HT1080 (cell line): ENCODE measurements around the gene CACNA2D3. TPM values are rescaled to one million over a fixed set of nuclear protein-coding genes. Genes with fewer than 3 reads are reported as not detected.

Experiments used
- DNase-seq: peaks from one replicate; pipeline ENCODE4 v3.0.0-alpha.2; 2015; ENCODE audit warnings: low read depth
- total RNA-seq: library from RNA; depleted of rRNA; stranded (reverse); fragments of >200 nt; shearing (Covaris generic); gene quantifications from 2 replicates; pipeline ENCODE4 v1.2.3, GENCODE V29; 2014

CACNA2D3 gene
- total RNA-seq, 1 experiment from 2014 or later, result 0.14 TPM

DNA sequence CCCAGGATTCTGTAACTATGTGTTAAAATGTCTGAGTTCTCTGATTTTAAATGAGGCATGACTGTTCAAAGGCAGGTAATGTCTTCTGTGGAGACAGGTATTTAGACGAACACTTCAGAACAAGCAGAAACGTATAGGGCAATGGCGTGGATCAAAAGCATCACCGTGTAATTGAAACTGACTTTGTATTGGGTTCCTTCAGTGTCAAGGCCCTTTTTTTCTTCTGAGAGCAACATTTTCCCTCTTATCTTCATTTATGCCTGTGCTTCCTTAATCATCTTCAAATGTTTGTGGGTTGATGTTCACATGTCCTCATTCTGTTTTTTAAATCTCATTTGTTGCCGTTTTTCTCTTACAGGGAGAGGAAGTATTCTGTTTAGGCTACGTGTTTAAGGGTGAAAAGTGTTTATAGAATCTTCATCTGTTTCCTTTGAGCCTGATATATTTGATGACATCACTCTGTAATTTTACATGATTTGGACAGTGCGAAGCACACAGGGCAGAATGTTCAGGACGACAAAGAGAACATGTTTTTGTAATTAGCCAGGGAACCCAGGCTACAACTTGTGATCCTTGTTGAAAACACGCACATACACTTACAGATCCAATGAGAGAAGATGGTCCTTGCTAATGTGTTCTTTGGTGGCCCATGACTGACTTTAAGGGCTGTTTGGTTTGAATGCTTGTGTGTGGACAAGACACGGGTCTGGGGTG, 609.5 kb downstream of the CACNA2D3 start:
- no peak for DNase-seq

DNA sequence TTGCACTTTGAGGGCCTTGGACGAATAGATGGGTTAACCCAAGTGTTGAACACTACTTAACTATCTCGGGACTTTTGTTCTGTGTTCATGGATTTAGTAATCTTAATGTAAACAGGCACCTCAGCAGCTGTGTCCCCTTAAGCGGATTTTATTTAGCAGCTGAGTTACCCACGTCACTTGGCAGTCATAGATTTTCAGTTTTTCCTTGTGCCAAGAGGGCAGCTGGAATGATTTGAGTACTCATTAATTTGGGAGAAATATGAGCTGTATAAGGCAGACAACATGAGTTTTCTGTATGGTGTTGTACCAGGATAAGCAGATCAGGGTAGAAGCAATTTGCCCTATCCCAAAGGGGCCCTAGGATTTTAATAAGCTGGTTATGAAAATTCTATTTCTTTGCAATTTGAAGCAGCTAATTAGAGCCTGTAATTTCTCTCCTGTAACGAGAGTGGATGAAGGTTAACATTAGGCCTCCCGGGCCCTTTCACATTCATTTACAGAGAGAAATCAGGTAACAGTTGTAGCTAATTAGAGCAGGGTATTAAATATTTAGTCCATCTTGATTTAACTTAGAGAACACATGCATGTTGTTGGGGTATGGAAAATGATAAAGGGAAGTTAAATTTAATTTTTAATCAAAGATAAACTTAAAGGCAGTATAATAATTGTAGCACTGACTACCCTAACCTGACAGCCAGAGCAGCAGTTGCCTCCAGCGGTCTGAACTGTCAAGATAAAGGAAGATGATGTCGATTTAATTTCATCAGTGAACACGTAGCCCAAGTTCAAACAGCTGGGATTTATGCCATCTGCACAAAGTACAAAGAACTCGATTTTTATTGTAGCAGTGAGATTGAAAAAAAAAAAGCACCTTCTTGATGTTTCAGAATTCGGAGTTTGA, 611.0 kb downstream of the CACNA2D3 start:
- no peak for DNase-seq

DNA sequence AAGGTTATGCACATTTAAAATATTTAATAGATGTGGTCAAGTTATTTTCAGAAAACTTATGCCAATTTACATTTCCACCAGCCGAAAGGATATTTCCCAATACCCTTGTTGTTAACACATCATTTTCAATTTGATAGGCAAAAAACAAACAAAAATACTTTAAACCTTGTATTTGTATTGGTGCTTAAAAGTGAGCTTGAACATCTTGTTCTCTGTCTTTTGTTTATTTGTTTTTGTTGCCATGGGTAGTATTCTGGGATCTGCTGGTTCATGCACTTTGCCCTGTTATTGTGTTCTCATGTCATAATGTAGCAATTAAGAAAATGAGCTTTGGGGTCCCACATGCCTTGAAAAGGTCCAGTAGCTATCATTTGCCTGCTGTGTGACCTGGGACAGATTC, 614.1 kb downstream of the CACNA2D3 start:
- no peak for DNase-seq

DNA sequence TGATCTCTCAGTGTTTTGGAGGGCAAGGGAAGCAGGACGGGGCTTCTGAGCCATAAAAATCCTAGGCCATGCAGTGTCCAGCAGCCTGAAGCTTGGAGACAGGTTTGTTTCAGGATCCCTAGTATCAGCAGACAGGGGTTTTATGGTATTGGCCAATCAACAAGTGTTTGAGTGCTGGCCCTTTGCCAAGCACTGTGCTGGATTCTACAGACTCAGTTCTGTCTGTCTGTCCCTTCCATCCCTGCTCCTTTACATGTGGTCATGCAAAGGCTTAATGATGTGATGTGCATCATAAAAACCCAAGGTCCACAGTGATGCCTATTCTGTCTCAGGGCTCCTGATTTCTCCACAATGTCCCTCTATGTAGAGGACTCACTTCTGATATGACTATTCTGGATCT, 621.4 kb downstream of the CACNA2D3 start:
- no peak for DNase-seq

DNA sequence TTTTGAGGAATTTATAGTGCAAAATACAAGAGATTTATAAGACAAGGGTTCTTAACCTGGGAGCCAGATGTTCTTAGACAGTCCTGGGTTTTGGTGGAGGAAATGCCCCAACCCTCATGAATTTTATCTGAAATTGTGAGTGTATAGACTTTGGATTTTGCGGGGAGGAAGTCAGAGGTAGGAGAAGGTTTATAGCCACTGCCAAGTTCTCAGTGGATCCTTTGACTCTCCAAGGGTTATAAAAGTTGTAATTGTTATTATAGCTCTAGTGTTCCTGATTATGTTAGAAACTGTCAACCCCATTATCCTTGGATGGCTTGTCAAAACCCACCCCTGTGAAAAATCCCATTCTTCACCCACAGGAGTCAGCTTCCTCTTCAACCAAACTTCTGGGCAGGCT, 621.9 kb downstream of the CACNA2D3 start:
- DNase-seq, result no peak

DNA sequence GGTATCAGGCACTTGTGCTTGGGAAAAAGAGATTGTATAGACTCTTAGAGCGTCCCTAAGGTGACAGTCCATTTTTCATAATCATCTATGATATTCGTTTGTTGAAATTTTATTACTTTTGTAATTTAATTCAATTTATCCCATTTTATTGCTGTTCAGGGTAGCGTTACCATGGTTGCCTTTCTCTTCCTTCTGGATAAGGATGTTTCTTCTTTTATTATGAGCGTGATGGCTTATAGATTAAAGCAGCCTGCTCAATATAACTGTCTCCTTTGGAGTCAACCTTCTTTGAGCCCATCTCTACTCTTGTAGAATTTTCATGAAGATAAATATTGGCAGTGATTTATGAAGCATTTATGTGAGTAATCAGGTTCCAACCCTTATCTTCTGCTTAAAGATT, 623.5 kb downstream of the CACNA2D3 start:
- no peak for DNase-seq

DNA sequence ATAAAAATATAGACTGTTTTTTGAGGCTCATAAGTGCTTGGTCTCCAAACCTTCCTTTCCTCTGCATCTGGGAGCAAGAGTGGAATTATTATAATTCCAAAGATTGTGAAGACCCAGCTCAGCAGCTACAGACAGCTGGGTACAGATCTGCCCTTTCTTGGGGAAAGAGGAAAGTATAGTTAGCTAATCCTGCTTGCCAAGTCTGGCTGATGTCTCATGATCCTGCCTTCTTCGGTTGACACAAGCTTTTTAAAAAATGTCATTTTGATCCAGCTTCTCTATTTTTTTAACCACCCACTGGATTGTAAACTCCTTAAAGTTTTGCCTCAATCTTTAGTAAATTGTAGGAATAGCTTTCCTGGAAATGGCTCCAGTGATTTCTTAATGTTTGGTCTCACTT, 624.4 kb downstream of the CACNA2D3 start:
- DNase-seq, result no peak

DNA sequence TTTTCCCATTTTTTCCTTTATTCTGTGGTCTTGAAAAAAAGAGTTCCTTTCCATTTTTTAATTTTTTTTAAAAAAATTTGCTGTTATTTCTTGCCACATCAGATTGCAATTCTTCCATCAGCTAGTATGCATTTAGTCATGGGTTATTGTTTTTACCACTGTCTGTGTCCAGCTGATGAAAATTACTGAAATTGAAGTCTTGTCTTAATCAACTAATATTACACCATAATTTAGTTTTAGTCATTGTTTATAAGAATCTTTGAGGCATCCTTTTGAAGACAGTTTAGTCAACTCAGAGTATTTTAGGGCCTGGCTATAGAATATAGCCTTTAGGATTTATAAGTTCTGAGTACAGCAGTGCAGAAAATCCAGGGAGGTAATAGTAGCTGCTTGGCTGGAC, 633.4 kb downstream of the CACNA2D3 start:
- no peak for DNase-seq

DNA sequence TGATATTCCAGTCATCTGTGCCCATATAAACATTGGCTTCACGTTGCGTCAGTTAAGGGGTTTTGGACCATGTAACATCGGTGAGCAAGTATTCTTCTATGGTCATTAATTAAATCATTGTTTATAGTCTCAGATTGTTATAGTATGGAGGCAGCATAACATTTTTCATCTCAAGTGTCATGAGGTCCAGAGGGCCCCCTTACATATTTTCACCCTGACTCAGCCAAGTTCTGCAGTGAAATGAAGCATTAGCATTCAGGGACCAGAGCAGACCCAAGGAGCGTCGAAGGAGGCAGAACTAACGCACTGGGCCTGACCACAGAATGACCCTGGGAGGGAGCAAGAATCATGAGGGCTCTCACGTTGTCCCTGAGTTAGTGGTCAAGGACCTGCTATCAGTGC, 634.0 kb downstream of the CACNA2D3 start:
- DNase-seq, result peak; percentile 51

DNA sequence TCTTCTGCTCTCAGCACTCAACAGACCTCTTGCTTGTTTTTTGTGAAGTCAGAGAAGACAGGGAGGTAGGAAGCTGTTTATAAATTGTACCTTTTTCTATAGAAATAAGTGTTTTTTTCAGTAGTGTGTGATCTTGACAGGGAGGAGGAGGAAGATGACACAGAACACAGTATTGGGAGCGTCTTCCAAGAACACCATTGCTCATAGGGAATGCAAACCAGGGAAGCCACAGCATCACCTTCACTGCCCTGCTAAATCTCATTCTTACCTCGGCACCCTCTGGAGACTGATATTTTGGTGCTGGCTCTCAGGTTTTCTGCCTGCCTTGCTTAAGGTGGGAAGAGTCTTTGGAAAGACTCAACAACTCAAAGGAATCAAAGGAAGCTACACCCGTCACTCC, 636.1 kb downstream of the CACNA2D3 start:
- DNase-seq, result no peak

DNA sequence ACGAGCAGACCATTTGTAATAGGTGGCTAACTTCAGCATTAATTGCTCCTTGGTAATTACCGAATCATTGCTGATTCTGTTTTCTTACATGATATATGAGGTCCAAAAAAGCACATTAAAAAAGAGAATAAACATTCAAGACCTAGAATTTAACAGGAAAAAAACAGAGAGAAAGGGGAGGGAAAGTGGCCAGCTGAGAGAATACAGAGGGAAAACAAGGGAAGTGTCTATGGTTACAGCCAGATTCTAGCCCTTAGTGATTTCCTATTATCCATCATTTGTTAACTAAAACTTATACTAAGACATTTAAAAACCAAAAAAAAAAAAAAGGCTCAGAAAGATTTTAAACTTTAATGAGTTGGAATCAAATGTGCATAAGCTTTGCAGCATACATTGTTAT, 636.8 kb downstream of the CACNA2D3 start:
- DNase-seq, result no peak

DNA sequence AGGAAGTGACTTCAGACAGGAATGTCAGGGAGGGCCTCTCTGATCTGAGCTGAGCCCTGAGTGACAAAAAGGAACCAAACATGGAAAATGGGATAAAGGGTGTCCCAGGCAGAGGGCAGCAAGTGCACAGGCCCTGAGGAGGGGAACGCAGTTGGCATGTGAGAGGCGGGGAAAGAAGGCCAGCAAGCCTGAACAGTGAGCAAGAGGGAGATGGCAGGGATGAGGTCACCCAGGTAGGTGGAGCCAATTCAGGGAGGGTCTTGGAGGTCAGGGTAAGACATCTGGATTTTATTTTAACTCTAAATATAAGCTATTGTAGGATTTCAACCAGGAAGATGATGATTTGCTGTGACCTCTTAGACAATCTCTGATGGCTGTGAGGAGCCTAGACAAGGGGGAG, 637.8 kb downstream of the CACNA2D3 start:
- DNase-seq, result no peak

DNA sequence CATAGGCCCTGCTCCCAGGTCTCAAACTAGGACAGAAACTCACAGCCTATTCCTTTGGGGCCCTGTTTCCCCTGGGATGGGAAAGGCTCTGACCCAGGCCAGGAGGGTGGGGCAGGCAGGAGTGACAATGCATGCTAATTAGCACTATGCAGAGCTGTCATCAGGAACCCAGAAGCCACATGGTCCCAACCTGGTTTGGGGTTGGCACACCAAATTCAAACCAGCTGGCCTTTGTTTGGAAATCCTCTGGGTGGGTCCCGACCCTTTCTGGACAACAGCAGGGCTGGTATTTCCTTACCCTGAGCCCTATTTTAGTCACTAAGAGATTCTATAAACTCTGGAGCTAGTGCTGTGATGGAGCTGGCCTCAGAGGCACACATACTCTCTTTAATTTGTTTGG, 639.3 kb downstream of the CACNA2D3 start:
- DNase-seq, result no peak

DNA sequence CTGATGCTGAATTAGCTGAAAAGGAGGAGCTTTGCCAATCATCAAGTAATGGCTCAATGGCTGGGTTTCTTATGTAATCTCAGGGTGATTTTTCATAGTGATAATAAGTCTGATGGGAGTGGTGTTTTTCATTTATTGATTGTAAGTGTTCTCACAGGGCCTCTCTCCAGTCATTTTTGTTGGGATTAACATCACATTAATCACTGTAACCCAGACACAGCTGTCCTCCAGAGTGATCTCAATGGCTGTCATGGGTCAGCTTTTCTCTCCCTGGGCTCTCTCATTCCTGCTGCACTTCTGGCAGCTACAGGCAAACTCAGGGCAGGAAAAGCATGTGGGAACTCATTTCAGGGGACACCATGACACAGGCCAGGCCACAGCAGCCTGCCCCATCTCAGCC, 642.6 kb downstream of the CACNA2D3 start:
- DNase-seq, result no peak

DNA sequence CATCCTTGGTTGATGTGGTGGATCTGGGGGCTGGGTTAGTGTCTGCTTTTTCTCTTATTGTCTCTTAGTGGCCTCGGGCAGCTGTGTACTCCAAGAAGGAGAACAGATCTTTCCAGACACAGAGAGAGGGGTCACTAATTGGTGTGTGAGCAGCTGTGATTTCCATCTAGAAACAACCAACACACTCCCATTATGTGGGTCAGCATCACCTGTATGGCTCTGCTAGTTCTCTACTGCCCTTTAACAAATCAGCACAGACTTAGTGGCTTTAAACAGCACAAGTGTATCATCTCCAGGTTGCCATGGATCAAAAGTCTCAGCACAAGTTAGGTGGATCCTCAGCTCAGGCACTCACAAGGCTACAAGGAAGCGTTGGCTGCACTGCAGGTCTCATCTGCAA, 648.7 kb downstream of the CACNA2D3 start:
- no peak for DNase-seq

DNA sequence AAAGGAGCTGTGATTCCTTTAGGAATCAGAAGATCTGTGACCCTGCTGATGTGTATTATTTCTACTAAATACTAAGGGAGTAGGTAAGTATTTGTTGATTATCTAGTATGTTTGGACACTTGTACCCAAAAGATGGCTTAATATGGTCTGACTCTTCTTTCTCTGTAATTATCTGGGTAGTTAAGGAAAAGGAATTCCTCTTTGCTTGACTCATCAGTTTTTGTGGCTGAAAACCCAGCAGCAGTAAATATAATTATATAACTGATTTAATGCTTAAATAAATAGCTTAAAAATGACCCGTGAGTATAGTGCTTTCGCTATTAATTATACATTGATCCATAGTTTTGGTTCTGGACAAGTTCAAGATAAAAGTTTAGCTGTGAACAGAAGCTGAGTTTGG, 649.7 kb downstream of the CACNA2D3 start:
- DNase-seq, result no peak

DNA sequence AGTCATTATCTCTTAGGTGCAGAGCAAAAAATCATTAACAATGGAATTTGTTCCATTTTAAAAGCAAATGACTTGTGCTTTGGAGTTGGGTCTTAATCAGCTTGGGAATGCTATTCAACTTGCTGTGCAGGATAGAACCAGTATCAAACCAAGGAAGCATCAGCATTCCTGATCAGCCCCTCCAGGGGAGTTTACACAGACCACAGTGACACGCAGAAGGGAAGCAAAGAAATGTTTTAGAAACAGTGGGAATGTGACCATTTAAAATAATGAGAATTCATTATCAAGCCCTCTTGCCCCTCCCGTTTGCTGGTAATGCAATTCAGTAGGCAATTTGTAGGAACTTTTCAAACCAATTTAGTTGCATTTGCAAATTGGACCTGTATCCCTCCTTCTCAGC, 650.4 kb downstream of the CACNA2D3 start:
- no peak for DNase-seq

DNA sequence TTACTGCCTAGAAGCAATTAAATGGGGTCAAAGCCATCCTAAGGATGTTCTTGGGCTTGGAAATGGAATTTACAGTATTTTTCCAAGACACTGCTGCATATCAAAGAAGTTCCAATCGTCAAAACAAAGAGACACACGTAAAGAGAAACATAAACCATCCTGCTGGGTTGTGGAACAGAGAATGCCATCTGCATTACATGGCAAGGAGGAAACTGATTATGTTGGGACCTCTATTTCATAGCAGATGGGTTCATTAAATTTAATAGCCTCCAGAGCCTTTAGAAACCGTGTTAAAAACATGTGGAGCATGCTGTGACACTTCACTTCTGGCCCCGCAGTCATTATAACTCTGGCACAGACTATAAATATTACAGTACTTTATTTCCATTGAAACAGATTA, 650.9 kb downstream of the CACNA2D3 start:
- DNase-seq, result no peak

DNA sequence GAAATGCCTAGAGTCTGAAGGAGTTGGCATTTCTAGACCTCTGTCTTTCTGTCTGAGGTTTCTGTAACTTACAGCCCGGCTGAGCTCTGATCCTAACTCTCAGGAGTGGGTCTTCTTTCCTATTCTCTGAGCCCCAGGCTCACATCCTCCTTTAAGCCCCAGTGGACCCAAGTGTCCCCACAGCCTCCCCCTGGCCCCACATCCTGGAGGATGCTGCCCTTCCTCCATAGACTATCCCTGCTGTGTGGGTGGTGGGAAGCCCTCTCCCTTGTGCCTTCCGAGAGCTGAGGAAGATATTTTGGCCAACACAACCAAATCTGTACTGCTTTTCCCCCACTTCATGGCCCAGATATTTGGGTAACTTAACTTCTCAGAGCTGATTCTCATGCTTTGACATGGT, 654.2 kb downstream of the CACNA2D3 start:
- DNase-seq, result no peak

DNA sequence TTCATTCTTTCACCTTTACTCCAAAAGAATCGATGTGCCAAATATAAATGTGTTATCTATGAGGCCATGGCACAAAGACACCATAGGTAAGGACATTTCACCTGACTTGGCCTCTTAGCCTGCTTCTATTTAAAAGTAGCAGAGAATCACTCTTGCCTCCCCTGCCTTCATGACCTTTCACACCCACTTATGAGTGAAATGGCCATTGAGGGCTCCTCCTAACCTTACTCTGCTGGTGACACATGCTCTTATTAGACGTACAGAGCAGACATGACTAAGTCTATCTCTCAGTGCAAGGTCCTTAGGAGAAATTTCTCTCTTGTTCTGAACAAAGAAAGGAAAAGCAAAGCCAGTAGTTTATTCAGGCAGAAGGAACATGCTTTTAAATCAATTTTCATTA, 654.8 kb downstream of the CACNA2D3 start:
- DNase-seq, result no peak

DNA sequence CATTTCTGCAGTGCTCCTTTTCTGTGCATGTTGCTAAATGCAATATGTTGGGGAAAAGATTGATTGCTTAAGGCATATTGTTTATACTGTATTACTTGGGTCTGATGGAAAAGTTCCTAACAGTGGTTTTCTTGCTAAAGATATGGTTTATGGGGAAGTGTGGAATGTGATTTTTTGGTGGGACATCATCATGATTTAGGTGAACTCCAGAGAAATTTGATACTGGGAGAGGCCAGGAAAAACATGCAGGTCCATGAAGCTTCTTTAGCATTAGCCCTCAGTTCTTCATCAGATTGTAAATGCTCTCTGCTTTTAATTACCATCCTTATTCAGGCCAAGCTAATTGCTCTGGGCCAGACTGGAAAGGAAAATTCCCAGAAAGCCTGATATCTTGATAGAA, 658.0 kb downstream of the CACNA2D3 start:
- no peak for DNase-seq

DNA sequence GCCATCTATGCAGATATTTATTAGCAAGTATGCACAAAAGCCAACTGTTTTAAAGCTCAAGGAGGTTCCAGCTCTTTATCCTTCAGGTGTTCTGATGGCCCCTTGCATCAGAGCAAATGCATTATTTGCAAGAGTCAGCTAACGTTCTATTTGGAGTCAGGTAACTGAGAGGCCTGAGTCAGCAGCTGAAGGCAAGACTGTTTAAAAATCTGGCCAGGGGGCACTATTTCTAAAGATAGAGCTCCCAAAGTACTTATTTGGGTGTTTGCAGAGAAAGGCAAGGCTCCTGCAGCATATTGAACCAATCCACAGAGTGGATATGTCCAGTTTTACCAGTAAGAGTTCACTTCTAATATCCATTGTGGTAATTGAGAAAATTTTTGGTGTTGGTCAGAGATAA, 659.4 kb downstream of the CACNA2D3 start:
- DNase-seq, result no peak

DNA sequence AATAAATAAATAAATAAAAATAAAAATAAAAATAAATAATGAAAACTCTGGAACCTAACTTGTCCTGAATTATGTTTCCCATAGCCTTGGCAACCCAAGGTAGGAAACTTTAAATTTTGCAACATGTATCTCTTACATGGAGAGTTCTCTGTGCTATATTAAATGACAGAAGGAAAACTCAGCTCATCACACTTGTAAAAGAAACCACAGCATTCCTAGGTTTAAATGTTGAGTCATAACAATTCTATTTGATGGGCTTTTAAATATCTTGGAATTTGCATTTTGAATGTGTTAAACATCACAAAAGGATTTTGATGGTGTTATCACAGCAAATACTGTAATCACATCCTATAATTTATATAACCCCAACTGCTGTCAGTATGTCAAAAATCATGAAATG, 661.3 kb downstream of the CACNA2D3 start:
- DNase-seq, result no peak
